IMR-90 (cell line): ENCODE results near the gene DYNLRB1. TPM values are rescaled to one million over a fixed set of nuclear protein-coding genes. Genes with fewer than 3 reads are reported as not detected.

Source experiments
- ATAC-seq: fragments of 200-7000 bp; cut with Tn5 transposase; 2 replicates; pipeline ENCODE4 v1.9.1; 2020; ENCODE audit warnings: low read depth, mild to moderate bottlenecking, moderate library complexity
- BruUV-seq: library from RNA; stranded (reverse); fragments of 400-500 nt; replicated peaks from 2 replicates; lab custom pipeline; 2021; lab: Mats Ljungman, UMichigan
- CTCF ChIA-PET: fragments of 300-600 bp; formaldehyde crosslinking; extraction: SDS; loops from one replicate; lab custom pipeline; 2021; ENCODE audit warnings: antibody characterized with exemption; lab: Yijun Ruan, JAX
- POLR2A ChIA-PET: fragments of 300-600 bp; sonication (Branson Sonifier 250); formaldehyde crosslinking; loops from one replicate; lab custom pipeline; 2022; ENCODE audit warnings: antibody characterized with exemption; ENCODE audit not compliant: unreplicated experiment; lab: Charles Lee
- DNase-seq: peaks from one replicate; pipeline ENCODE4 v3.0.0; 2013
- H2AFZ ChIP-seq: replicated peaks from 2 replicates; pipeline ENCODE3; 2013; ENCODE audit warnings: low read length, mild to moderate bottlenecking; ENCODE audit not compliant: poor library complexity
- H2AK5ac ChIP-seq: 2 replicates; pipeline ENCODE4 v1.6.1; 2013; ENCODE audit warnings: low read depth, low read length, inconsistent platforms
- H2AK9ac ChIP-seq: replicated peaks from 2 replicates; pipeline ENCODE3; 2013; ENCODE audit warnings: mild to moderate bottlenecking, low read depth, low read length, moderate library complexity; ENCODE audit not compliant: poor library complexity
- H2BK120ac ChIP-seq: 2 replicates; pipeline ENCODE4 v1.6.1; 2013; ENCODE audit warnings: low read depth, low read length, inconsistent platforms
- H2BK15ac ChIP-seq: 3 replicates; pipeline ENCODE4 v1.6.1; 2013; ENCODE audit warnings: low read depth, low read length, inconsistent platforms
- H2BK20ac ChIP-seq: 2 replicates; pipeline ENCODE4 v1.6.1; 2013; ENCODE audit warnings: low read depth, mild to moderate bottlenecking, inconsistent platforms, low read length, moderate library complexity
- H2BK5ac ChIP-seq: 2 replicates; pipeline ENCODE4 v1.6.1; 2013; ENCODE audit warnings: mild to moderate bottlenecking, low read depth, low read length, inconsistent platforms; ENCODE audit not compliant: poor library complexity, severe bottlenecking
- H3K14ac ChIP-seq: replicated peaks from 2 replicates; pipeline ENCODE4 v1.6.1; 2013; ENCODE audit warnings: low read depth, low read length, inconsistent platforms
- H3K18ac ChIP-seq: 2 replicates; pipeline ENCODE4 v1.6.1; 2013; ENCODE audit warnings: low read depth, low read length, control low read depth
- H3K23ac ChIP-seq: 2 replicates; pipeline ENCODE4 v1.6.1; 2013; ENCODE audit warnings: low read depth, low read length, inconsistent platforms
- H3K27ac ChIP-seq: 2 replicates; pipeline ENCODE4 v1.5.1; 2013; ENCODE audit warnings: mild to moderate bottlenecking, control low read depth, low read length; ENCODE audit not compliant: insufficient read depth
- H3K27me3 ChIP-seq: 2 replicates; pipeline ENCODE4 v1.6.1; 2013; ENCODE audit warnings: low read length; ENCODE audit not compliant: control insufficient read depth, insufficient read depth
- H3K36me3 ChIP-seq: 2 replicates; pipeline ENCODE4 v1.6.1; 2013; ENCODE audit warnings: low read length, mixed read lengths; ENCODE audit not compliant: control insufficient read depth, insufficient read depth
- H3K4ac ChIP-seq: 2 replicates; pipeline ENCODE4 v1.6.1; 2013; ENCODE audit warnings: low read depth, low read length, inconsistent platforms
- H3K4me1 ChIP-seq: 2 replicates; pipeline ENCODE4 v1.6.1; 2013; ENCODE audit warnings: low read length, mixed read lengths; ENCODE audit not compliant: control insufficient read depth, insufficient read depth
- H3K4me2 ChIP-seq: 2 replicates; pipeline ENCODE4 v1.6.1; 2013; ENCODE audit warnings: low read depth, mild to moderate bottlenecking, control low read depth, low read length, moderate library complexity
- H3K4me3 ChIP-seq: 2 replicates; pipeline ENCODE4 v1.5.1; 2013; ENCODE audit warnings: low read depth, mild to moderate bottlenecking, control low read depth, low read length, moderate library complexity; ENCODE audit not compliant: insufficient read depth
- H3K56ac ChIP-seq: 2 replicates; pipeline ENCODE4 v1.6.1; 2013; ENCODE audit warnings: low read length, inconsistent platforms; ENCODE audit not compliant: insufficient read depth; ENCODE audit errors: extremely low read depth
- H3K79me1 ChIP-seq, 2 experiments: 2 replicates each; pipeline ENCODE4 v1.6.1; 2013; ENCODE audit warnings: low read length in 2 of 2, inconsistent platforms in 1 of 2, low read depth in 1 of 2
- H3K9ac ChIP-seq: 2 replicates; pipeline ENCODE4 v1.6.1; 2013; ENCODE audit warnings: low read depth, low read length, control low read depth
- H3K9me1 ChIP-seq: 2 replicates; pipeline ENCODE4 v1.6.1; 2013; ENCODE audit warnings: low read length, inconsistent platforms; ENCODE audit not compliant: insufficient read depth
- H3K9me3 ChIP-seq: 2 replicates; pipeline ENCODE4 v1.6.1; 2013; ENCODE audit warnings: low read length; ENCODE audit not compliant: control insufficient read depth, insufficient read depth
- H4K20me1 ChIP-seq: 2 replicates; pipeline ENCODE4 v1.6.1; 2013; ENCODE audit warnings: low read length, inconsistent platforms; ENCODE audit not compliant: insufficient read depth
- H4K5ac ChIP-seq: 2 replicates; pipeline ENCODE4 v1.6.1; 2013; ENCODE audit warnings: mild to moderate bottlenecking, low read depth, low read length, control low read depth
- H4K8ac ChIP-seq, 2 experiments: 2 replicates each; pipeline ENCODE4 v1.6.1; 2013; ENCODE audit warnings: low read depth in 2 of 2, low read length in 2 of 2, control low read depth in 1 of 2, inconsistent platforms in 1 of 2
- H4K91ac ChIP-seq: 2 replicates; pipeline ENCODE4 v1.6.1; 2013; ENCODE audit warnings: low read depth, low read length, inconsistent platforms; ENCODE audit not compliant: insufficient read depth
- BHLHE40 ChIP-seq: fragments of 150-350 bp; IDR thresholded peaks from 2 replicates; pipeline ENCODE4 v1.6.1; 2016; ENCODE audit warnings: mild to moderate bottlenecking, low read depth, low read length
- CEBPB ChIP-seq: IDR thresholded peaks from 2 replicates; pipeline ENCODE4 v1.6.1; 2012; ENCODE audit warnings: low read depth, low read length, improper control_type of control experiment
- CHD1 ChIP-seq: IDR thresholded peaks from 2 replicates; pipeline ENCODE4 v1.6.1; 2012; ENCODE audit warnings: low read depth, low read length, improper control_type of control experiment
- CTCF ChIP-seq: conservative IDR thresholded peaks from 2 replicates; pipeline ENCODE4 v1.5.1; 2012; ENCODE audit warnings: mild to moderate bottlenecking, low read depth, low read length, improper control_type of control experiment
- ELK1 ChIP-seq: fragments of 150-350 bp; IDR thresholded peaks from 2 replicates; pipeline ENCODE4 v1.6.1; 2016; ENCODE audit warnings: low read depth, mild to moderate bottlenecking, low read length, moderate library complexity, borderline replicate concordance
- FOS ChIP-seq: fragments of 150-350 bp; IDR thresholded peaks from 2 replicates; pipeline ENCODE4 v1.6.1; 2016; ENCODE audit warnings: low read depth, low read length
- MAFK ChIP-seq: IDR thresholded peaks from 2 replicates; pipeline ENCODE4 v1.6.1; 2012; ENCODE audit warnings: low read depth, low read length, improper control_type of control experiment
- MAZ ChIP-seq: IDR thresholded peaks from 2 replicates; pipeline ENCODE4 v1.6.1; 2012; ENCODE audit warnings: low read depth, mild to moderate bottlenecking, low read length, improper control_type of control experiment, moderate library complexity, borderline replicate concordance
- MXI1 ChIP-seq: IDR thresholded peaks from 2 replicates; pipeline ENCODE4 v1.6.1; 2012; ENCODE audit warnings: low read depth, mild to moderate bottlenecking, low read length, moderate library complexity, borderline replicate concordance
- NFE2L2 ChIP-seq: fragments of 150-350 bp; IDR thresholded peaks from 2 replicates; pipeline ENCODE4 v1.6.1; 2016; ENCODE audit warnings: low read depth, mild to moderate bottlenecking, low read length
- POLR2A ChIP-seq: IDR thresholded peaks from 2 replicates; pipeline ENCODE4 v1.6.1; 2012; ENCODE audit warnings: mild to moderate bottlenecking, low read depth, low read length
- RAD21 ChIP-seq: IDR thresholded peaks from 2 replicates; pipeline ENCODE4 v1.6.1; 2012; ENCODE audit warnings: low read length, improper control_type of control experiment
- RCOR1 ChIP-seq: IDR thresholded peaks from 2 replicates; pipeline ENCODE4 v1.6.1; 2012; ENCODE audit warnings: mild to moderate bottlenecking, low read length, improper control_type of control experiment; ENCODE audit not compliant: insufficient replicate concordance
- RFX5 ChIP-seq: IDR thresholded peaks from 2 replicates; pipeline ENCODE4 v1.8.0; 2012; ENCODE audit warnings: low read depth, mild to moderate bottlenecking, low read length, moderate library complexity
- SMC3 ChIP-seq: fragments of 150-350 bp; IDR thresholded peaks from 2 replicates; pipeline ENCODE4 v1.6.1; 2016; ENCODE audit warnings: low read depth, mild to moderate bottlenecking, antibody characterized with exemption, low read length, moderate library complexity
- USF2 ChIP-seq: fragments of 150-350 bp; IDR thresholded peaks from 2 replicates; pipeline ENCODE4 v1.6.1; 2017; ENCODE audit warnings: mild to moderate bottlenecking, antibody characterized with exemption, low read length, low read depth
- WGBS, 2 experiments: methylation state at CpG; one replicate each; pipeline versions ENCODE4 v1.1.5 to v1.1.7; 2013; ENCODE audit warnings: missing lambda C conversion rate in 2 of 2; ENCODE audit not compliant: insufficient read length in 1 of 2; ENCODE audit errors: extremely low coverage in 2 of 2; 5-methylcytosine and 5-hydroxymethylcytosine counted together
- dilution Hi-C: fragments of 300-500 bp; cut with HindIII; formaldehyde crosslinking; loops from one replicate; pipeline ENCODE4 v1.14.3; 2018; ENCODE audit warnings: low sequenced_read_pairs; ENCODE audit not compliant: unreplicated experiment
- in situ Hi-C: fragments of 300-500 bp; cut with MboI; formaldehyde crosslinking; loops from 3 replicates; pipeline ENCODE4 v1.14.3; 2019; ENCODE audit warnings: low sequenced_read_pairs, inconsistent platforms, mixed read lengths
- intact Hi-C: fragments of 100-400 bp; cut with micrococcal nuclease; formaldehyde crosslinking; loops from 2 replicates; pipeline ENCODE4 v1.10.0; 2022
- polyA plus RNA-seq, 3 experiments: library from polyadenylated mRNA; depleted of rRNA; stranded (reverse); fragments of >200 nt; gene quantifications; 2 replicates each; pipeline ENCODE4 v1.2.3, GENCODE V29; 2012; ENCODE audit warnings: low replicate concordance in 1 of 3
- total RNA-seq: library from RNA; depleted of rRNA; stranded (reverse); fragments of >200 nt; gene quantifications from 2 replicates; pipeline ENCODE4 v1.2.3, GENCODE V29; 2012

The DYNLRB1 gene
- total and polyA plus RNA-seq, 2 of the 4 experiments (the other 2 are of a cell fraction): 82.4 to 380 TPM

GRCh38 chr20:34574861-34575260 lies 58.6 kb downstream of the DYNLRB1 start:
- POLR2A ChIA-PET: no interaction called here
- CTCF ChIA-PET: no interaction called here
- DNase-seq (no peak), ATAC-seq (no peak)
- Histone ChIP-seq H3K4me1 (peaks cover 5% of the 10 kb centered on the region), H3K27me3 (no peaks in the 10 kb centered on the region), H3K9ac (no peak overlapping the region), H4K5ac (no peak overlapping the region), H3K14ac (no peak overlapping the region), H3K27ac (no peak overlapping the region), H2BK5ac (no peak overlapping the region), H2BK20ac (no peak overlapping the region), H2BK15ac (no peak overlapping the region), H3K79me1 (no peaks in the 10 kb centered on the region), H4K20me1 (no peaks in the 10 kb centered on the region), H3K23ac (no peak overlapping the region), H3K9me3 (no peaks in the 10 kb centered on the region), H3K56ac (no peak overlapping the region), H4K8ac (no peak overlapping the region), H3K18ac (no peak overlapping the region), H3K9me1 (peaks cover 10% of the 10 kb centered on the region), H4K91ac (no peak overlapping the region), H2AFZ (no peak overlapping the region), H2BK120ac (no peak overlapping the region), H3K4me3 (no peak overlapping the region), H2AK9ac (no peak overlapping the region), H3K4me2 (no peak overlapping the region), H3K36me3 (0 out of 2 replicates have a peak, but pooled peaks cover 1% of the 10 kb centered on the region), H3K4ac (no peak overlapping the region), H2AK5ac (no peak overlapping the region; the same call in 1 of the 2 replicates)
- no TSS peak for BruUV-seq
- intact Hi-C loops: loop anchor here (10.0 kb wide), 1 partner anchor 390 kb away; no protein-coding TSS in a partner anchor
- dilution Hi-C loops: no loop called here
- WGBS, 2 experiments: 67% methylated on average over 1 of the region's 6 CpGs; no CpG with 5 or more reads in 1 of the 2 experiments
- in situ Hi-C loops: no loop called here
- TF ChIP-seq RAD21 (no peak), CEBPB (no peak), RFX5 (no peak), SMC3 (no peak), BHLHE40 (no peak), MXI1 (no peak), CTCF (no peak), POLR2A (no peak), NFE2L2 (no peak), CHD1 (no peak), RCOR1 (no peak), FOS (no peak), MAZ (no peak), USF2 (no peak), ELK1 (no peak), MAFK (no peak)
